GM18909 (cell line): ENCODE results near the gene OPN1SW.

Experiments
- ATAC-seq: cut with Tn5 transposase; IDR thresholded peaks from one replicate; pipeline ENCODE4 v1.9.1; 2021; ENCODE audit warnings: mild to moderate bottlenecking; ENCODE audit not compliant: unreplicated experiment, poor library complexity

OPN1SW gene, protein sequence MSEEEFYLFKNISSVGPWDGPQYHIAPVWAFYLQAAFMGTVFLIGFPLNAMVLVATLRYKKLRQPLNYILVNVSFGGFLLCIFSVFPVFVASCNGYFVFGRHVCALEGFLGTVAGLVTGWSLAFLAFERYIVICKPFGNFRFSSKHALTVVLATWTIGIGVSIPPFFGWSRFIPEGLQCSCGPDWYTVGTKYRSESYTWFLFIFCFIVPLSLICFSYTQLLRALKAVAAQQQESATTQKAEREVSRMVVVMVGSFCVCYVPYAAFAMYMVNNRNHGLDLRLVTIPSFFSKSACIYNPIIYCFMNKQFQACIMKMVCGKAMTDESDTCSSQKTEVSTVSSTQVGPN

DNA sequence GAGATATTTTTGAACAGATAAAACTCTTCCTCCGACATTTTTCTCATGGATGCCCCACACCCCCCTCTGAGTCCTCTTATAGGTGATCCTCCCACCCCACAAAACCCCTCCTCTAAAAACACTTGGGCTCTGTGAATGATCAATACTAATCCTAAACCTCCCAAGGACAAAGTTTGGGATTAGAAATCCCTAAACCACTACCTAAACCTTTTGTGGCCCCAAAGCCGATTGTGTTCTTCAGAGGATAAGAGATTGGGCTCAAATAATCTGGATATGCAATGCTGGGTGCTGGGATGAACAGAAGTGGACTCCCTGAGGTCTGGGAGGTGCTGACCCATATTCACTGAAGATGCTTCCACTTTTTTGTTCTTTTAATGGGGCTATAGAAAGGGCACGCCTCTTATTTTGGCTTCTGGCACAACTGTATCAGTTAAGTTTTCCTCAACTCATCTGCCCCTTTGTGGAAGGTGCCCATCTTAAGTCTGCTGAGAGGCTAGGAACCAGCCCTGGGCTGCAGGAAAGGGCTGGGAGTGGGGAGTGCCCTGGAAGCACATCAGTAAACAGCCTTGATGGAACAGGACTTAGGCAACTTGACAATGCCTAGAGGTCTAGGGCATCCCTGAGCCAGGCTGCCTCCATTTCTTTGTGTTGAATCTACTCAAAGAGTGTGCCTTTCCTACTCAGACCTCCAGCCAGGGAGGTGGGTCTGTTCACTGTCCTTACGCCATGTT lies at the start of gene OPN1SW:
Gene OPN1SW, minus strand, starts transcription at position 51 of the 731 bp plus-strand sequence. Its CDS starts 13 bp downstream, at position 38.
- ATAC-seq = no peak

DNA sequence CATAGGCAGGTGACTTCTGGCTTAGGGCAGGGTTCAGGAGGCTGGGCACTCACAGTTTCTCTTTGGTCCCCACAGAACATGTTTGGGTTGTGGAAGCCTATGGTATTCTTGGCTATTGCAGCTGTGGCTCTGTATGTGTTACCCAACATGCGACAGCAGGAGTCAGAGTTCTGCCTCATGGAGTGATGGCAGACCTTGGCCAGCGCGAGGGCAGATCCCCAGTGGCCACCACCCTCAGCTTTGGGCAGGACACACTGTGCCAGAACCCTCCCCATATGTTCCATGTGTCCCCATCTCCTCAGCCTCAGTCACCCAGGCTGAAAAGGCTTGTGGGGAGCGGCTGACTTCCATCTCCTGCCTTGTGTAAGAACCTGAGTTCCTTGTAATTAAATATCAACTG lies 46.1 kb upstream of the OPN1SW start:
- ATAC-seq = no peak

DNA sequence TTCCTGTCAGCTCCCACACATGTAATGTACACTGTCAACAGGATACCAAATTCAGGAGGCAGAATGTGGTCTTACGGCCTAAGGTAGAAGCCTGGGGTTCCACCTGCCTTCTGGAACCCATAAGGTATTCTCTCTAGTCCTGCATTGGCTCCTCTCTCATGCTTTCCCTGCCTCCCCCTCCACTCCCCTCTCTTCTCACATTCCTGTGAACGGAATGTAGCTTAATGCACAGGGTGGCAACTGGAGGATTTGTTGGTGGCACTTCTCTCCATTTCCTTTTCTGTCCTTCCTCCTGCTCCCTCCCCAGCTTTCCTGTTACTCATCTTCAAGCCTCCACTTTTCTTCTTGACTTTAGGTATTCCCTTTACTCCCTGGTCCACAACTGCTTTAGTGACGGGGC lies 43.1 kb upstream of the OPN1SW start:
- ATAC-seq = no peak

DNA sequence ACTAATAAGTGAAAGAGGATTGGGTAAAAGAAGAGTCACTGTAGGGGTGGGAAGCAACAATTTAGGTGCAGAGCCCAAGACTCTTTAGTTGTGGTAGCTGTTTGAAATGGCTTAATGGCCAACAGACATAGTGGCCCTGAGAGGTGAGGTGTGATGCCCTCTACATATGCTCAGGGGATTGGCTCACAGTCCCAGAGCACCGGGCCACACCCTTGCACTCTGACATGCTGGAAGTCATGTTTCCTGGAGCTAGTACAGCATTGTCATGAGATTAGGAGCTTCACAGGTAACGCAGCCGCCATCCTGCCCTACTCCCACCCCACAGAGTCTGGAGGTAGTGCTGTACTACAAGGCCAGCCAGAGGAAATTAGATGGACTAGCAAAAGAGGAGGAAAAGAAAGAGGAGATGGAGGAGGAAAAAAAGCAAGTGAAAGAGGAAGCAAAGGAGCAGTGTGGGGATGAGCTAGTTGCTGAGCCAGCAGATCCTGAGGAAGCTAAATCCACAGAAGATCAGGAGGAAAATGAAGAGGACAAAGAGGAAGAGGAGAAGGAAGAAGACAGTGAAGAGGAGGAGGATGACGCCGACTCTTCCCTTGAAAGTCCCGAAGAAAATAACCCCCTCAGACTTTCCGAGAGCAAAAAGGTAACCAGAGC lies 39.8 kb upstream of the OPN1SW start:
- no peak for ATAC-seq

DNA sequence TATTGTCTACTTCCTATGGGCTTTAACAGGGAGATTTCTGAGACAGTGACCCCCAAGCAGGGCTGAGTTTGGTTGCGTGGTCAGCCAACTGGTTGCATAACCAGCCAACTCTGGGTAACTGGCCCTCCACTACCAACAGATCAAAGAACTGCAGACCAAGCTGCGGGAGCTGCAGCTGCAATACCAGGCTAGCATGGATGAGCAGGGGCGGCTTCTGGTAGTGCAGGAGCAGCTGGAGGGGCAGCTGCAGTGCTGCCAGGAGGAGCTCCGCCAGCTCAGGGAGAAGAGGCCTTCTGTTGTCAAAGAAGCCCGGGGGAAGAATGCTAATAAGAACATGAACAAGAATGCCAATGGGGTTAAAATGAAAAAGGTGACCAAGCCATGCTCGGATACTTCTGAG lies 38.9 kb upstream of the OPN1SW start:
- ATAC-seq = no peak

DNA sequence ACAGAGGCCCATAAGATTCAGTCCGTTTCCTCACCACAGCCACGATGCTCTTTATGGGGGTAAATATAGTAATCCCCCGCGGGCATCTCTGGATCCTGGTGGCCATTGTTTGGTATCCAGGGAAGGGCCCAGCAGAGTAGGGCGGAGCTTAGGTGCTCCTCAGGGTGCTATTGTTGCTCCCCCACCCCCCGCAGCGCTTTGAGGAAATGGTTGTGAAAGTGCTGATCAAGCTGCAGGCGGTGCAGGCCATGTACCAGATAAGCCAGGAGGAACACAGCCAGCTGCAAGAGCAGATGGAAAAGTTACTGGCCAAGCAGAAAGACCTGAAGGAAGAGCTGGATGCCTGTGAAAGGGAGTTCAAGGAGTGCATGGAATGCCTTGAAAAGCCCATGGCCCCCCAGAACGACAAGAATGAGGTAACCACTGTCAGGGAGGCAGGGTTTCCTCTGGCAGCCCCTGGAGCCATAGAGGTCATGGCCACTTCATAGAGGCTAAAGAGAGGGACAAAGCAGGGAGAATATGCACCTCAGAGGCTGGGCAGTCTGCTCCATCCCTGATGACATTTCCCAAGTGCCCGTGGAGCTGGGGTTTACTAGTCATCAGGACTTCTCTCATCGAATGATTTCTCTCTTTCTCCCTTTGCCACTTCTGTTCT lies 37.0 kb upstream of the OPN1SW start:
- ATAC-seq = no peak

DNA sequence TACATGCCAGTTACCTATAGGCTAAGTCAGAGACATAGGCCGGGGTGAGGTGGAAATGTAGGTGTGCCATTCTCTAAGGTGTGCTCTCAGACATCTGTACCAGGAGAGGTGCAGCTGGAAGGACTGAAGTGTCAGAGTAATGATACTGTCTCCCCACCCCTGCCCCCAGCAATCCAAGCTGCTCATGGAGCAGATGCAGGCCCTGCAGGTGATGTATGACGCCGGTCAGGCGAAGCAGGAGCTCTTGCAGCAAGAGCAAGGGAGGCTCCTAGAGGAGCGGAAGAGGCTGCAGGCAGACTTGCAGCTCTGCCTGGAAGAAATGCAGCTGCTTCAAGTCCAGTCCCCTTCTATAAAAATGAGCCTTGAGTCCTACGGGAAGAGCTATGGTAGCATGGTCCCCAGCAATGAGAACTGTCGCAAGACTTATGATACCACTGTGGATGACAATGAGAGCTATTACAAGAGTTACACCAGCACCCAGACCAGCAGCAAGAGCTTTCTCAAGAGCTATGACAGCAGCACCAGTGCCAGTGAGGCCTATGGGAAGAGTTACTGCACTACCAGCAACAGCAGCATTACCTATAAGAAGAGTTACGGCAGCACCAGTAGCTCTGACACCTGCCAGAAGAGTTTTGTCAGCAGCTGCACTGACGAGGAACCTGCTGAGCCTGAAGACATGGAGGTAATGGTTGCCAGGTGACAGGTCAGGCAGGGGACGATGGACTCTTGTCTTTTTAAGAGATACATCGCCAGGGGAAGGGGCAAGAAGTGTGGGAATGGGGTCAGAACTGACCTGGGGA lies 36.2 kb upstream of the OPN1SW start:
- no peak for ATAC-seq

DNA sequence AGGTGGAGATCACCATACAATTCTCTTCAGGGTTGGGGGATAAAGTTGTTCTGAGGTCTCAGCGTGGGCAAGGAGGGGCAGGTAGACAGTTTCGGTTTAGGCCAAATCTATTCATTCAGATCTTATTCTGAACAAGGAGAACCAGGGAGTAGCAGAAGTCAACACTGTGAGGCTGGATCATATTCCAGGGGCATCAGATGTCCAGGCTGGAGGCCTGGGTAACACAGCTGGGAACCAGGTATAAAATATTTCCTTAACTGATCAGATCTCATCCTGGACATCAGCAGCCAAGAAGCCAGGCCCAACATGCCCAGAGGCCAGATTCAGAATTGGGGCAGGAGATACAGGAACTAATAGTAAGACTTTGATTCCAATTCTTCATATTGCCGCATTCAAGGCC lies 35.4 kb upstream of the OPN1SW start:
- no peak for ATAC-seq

DNA sequence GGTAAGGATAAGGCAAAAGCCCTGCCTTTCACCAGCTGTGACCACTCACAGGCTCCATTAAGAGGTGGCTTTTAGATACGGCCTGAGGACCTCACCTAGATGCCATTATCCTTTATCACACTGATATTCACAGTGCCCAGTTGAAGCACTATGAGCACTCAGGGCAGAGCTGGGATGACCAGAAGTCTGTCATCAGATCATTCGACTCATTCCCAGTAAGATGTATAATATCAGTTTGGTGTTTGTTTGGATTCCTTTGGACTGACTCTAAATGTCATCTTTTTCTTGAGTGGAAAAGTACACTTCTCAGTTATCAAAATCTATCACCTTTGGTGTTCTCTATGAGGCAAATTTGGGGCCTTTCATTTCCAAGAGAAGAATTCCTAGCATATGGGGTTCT lies 34.9 kb upstream of the OPN1SW start:
- no peak for ATAC-seq

DNA sequence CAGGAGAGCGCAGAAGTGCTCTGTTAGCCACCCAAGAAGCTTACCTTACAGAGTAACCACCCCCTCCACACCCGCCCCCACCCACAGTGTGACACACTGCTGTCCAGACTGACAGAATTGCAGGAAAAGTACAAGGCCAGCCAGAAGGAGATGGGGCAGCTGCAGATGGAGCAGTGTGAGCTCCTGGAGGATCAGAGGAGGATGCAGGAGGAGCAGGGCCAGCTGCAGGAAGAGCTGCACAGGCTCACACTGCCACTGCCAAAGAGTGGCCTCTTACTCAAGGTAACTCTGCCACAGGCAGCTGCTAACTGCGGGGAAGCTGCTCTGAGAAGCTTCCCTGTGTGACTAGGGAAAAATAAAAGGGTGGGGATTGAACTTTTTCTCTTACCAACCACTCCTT lies 33.8 kb upstream of the OPN1SW start:
- ATAC-seq = no peak

DNA sequence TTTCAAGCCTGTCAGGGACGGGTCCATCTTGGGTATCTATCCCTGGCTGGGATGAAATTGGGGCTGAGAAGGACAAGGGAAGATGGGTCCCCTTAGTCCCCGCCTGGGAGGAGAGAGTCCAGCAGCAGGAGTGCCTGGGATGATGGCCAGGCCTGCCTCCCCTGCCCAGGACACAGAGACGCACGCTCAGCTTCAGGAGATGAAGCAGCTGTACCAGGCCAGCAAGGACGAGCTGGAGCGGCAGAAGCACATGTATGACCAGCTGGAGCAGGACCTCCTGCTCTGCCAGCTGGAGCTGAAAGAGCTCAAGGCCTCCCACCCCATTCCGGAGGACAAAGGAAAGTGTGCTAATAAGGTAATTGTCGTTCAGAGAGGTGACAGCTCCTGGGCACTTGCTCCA lies 31.6 kb upstream of the OPN1SW start:
- no peak for ATAC-seq

DNA sequence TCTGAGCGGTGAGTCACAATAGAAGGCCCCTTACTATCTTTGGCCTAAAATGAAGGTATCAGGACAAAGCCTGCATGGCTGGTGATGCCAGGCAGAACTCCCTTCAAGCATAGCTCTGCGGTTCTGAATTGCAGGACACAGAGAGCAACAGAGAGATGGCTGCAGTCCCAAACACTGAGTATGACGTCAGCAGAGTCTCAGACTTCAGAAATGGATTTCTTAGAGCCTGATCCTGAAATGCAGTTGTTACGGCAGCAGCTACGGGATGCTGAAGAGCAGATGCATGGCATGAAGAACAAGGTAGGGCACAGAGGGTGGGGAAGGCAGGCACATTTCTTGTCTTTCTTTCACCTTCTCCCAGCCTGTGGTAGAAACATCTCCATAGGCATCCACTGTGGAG lies 29.6 kb upstream of the OPN1SW start:
- ATAC-seq = no peak

DNA sequence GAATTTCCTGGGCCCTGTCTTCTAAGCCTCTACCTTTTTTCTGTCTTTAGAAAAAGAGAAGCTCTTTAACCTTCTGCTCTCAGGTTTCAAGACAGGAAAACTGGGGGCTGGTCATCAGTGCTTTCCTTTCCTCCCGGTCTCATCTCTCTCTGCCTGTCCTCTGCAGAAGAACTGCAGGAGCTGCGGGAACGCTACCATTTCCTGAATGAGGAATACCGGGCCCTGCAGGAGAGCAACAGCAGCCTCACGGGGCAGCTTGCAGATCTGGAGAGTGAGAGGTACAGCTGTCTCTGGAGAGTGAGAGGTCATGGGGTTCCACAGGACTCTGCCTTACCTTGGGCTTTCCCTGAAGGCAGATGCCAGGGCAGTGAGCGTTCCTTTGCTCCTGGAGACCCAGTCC lies 28.9 kb upstream of the OPN1SW start:
- no peak for ATAC-seq

DNA sequence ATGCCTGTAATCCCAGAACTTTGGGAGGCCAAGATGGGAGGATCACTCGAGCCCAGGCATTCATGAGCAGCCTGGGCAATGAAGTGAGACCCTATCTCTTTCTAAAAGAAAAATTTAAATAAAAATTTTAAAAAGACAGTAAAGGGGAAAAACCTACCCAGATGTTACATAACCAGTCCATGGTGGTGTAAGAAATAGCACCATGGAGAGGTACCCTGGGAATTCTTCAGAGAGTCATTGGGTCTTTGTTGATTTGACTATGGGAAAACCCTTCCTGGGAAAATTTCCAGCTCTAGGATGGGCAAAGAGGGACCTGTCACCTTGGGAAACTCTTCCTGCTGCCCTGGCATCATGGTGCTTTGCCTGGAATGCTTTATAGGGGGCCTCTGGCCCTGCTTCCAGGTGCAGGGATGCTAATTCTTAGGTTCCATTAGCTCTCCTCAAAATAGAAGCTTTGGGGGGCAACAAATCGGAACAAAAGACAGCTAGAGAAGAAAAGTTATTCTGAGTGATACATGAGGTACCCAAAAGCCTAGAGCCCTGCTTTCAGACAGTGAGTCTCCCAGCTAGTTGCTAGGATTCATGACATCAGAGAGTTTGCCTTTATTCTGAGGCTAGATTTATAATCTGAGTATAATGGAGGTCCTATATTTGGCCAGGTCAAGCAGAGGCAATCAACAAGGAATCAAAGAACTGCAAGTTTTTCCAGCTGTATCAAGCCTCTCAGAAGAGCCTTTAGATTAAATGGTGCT lies 26.2 kb upstream of the OPN1SW start:
- no peak for ATAC-seq

DNA sequence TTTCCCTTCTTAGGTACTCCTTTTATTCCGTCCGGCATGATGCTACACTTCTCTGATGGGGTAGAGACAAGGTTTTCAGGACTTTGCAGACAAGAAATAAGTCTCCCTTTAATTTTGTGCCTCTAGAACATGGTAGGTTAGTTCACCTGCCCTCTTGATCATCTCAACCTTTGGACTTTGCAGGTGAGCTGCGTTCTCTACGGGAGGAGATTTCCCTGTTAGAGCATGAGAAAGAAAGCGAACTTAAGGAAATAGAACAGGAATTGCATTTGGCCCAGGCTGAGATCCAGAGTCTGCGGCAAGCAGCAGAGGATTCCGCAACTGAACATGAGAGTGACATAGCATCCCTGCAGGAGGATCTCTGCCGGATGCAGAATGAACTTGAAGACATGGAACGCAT lies 25.4 kb upstream of the OPN1SW start:
- no peak for ATAC-seq

DNA sequence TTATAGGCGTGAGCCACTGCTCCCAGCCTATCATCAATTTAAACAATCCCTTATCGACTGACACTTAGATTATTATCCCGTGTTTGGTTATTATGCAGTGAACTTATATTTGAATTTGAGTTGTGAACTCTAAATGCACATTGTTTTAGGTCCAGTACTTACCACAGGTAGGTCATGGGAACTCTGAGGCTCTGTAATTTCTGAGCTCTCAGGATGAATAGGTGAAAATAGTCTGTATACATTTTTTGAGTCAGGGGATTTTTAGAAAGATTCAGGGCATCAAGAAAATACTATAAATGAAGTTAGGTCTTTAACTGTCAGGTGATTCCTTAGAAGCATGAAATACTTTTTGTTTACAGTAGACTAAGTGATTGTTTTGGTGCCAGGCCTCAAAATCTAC lies 25.0 kb upstream of the OPN1SW start:
- ATAC-seq = no peak

DNA sequence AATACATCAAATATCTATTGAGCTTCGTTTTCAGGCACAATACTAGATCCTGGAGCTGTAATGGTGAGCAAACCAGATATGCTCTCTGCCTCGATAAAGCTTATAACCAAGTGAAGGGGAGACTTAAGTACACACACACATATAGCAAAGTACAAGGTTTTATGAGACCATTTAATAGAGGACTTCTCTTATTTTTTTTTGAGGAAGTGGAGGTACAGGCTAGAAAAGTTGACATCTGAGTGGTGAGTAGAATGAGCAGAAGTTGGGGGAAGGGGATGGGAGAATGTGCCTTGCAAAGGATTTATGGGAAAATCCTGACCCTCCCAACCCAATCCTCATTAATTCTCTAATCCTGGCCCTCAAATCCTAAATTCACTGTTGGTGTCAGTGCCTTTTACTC lies 23.9 kb upstream of the OPN1SW start:
- ATAC-seq = no peak

DNA sequence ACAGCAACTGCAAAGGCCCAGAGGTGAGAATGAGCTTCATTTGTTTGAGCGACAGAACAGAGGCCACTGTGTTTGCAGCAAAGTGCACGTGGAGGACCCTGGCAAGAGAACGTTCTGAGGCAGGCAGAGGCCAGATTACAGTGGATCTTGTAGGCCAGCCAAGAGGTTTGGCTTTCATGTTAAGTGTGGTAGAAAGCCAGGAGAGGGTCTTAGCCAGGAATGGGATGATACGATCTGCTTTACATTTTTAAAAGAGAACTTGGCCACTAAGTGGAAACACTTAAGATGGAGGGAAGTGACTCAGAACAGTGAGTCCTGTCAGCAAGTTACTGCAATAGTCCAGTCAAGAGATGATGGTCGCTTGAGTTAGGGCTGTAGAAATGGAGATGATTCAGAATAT lies 20.7 kb upstream of the OPN1SW start:
- ATAC-seq = no peak

DNA sequence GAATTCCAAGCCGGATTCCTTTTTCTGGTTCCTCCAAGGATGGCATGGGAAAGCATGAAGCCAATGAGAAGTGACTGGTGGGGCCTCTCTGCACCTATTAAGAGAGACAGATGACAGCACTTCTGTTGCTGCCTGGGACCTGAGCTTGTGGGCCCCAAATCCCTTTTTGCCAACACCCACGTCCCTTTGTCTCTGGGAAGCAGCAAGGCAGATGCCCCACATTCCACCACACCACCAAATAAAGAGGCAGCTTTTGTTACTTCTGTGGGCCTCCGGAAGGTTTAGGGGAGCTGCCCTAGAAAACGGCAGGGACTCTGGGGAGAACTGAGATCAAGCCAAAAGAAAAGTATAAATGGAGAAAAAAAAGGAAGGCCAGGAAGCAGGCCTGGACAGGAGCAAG lies 19.5 kb upstream of the OPN1SW start:
- ATAC-seq = no peak

DNA sequence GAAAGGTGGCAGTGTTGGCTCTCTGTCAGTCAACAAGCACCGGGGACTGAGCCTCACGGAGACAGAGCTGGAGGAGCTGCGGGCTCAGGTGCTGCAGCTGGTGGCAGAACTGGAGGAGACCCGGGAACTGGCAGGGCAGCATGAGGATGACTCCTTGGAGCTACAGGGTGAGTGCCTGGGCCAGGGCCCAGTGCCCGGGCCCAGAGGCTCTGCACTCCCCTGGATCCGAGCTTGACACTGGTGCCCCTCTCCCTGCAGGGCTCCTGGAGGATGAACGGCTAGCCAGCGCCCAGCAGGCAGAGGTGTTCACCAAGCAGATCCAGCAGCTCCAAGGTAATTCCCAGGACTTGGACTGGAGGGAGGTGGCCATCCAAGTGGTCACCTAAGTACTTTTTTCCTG lies 18.8 kb upstream of the OPN1SW start:
- no peak for ATAC-seq
